DND-41 (cell line): ENCODE results near the gene POLK.

ENCODE experiments used
- CTCF ChIP-seq: IDR thresholded peaks from 2 replicates; pipeline ENCODE4 v1.5.1; 2012; ENCODE audit warnings: borderline replicate concordance, low read length, moderate library complexity, mild to moderate bottlenecking; ENCODE audit not compliant: poor library complexity, severe bottlenecking; ENCODE audit errors: extremely low read depth
- EZH2 ChIP-seq: IDR thresholded peaks from 3 replicates; pipeline ENCODE4 v1.6.1; 2012; ENCODE audit warnings: borderline replicate concordance, low read depth, mild to moderate bottlenecking, moderate library complexity, low read length, inconsistent platforms; ENCODE audit not compliant: severe bottlenecking

GRCh38 chr5:75509546-75509945 is 2.1 kb upstream of the POLK start:
- no peak for TF ChIP-seq CTCF
- no peak for TF ChIP-seq EZH2
